ENCODE measurements around the gene VPS39.

VPS39 gene

GRCh38 chr15:42157981-42158765 lies 49.9 kb downstream of the VPS39 start:
- DNase-seq (ENCODE audit: low read depth) = no peak

- DNase-seq (ENCODE audit: low read depth) = no peak
Measured at GRCh38 chr15:42157381-42157780, 50.7 kb downstream of the VPS39 start.

GRCh38 chr15:42156243-42156922 lies 51.7 kb downstream of the VPS39 start, which contains the start of gene PLA2G4F:
TSS of gene PLA2G4F (minus strand) at chr15:42156636. CDS start at chr15:42156549, 87 bp downstream.
- no peak for DNase-seq (ENCODE audit: low read depth)

GRCh38 chr15:42155546-42156242 lies 52.4 kb downstream of the VPS39 start:
- DNase-seq (ENCODE audit: low read depth) = no peak

GRCh38 chr15:42154956-42155355 lies 53.1 kb downstream of the VPS39 start:
- no peak for DNase-seq (ENCODE audit: low read depth)

- DNase-seq (ENCODE audit: low read depth) = no peak
Measured at GRCh38 chr15:42154212-42154941, 53.7 kb downstream of the VPS39 start.

- DNase-seq (ENCODE audit: low read depth) = no peak
Measured at GRCh38 chr15:42153874-42154211, 54.3 kb downstream of the VPS39 start.

GRCh38 chr15:42152921-42153698 lies 55.0 kb downstream of the VPS39 start:
- no peak for DNase-seq (ENCODE audit: low read depth)

GRCh38 chr15:42152196-42152920 lies 55.7 kb downstream of the VPS39 start:
- no peak for DNase-seq (ENCODE audit: low read depth)

GRCh38 chr15:42151736-42152135 lies 56.4 kb downstream of the VPS39 start:
- no peak for DNase-seq (ENCODE audit: low read depth)

GRCh38 chr15:42151141-42151561 lies 57.0 kb downstream of the VPS39 start:
- DNase-seq (ENCODE audit: low read depth) = no peak

- no peak for DNase-seq (ENCODE audit: low read depth)
Measured at GRCh38 chr15:42150219-42150970, 57.7 kb downstream of the VPS39 start.

- no peak for DNase-seq (ENCODE audit: low read depth)
Measured at GRCh38 chr15:42149493-42150218, 58.4 kb downstream of the VPS39 start.

GRCh38 chr15:42148808-42149492 lies 59.2 kb downstream of the VPS39 start:
- DNase-seq (ENCODE audit: low read depth) = no peak

- no peak for DNase-seq (ENCODE audit: low read depth)
Measured at GRCh38 chr15:42147431-42147735, 60.7 kb downstream of the VPS39 start.

GRCh38 chr15:42146551-42147430 lies 61.3 kb downstream of the VPS39 start:
- no peak for DNase-seq (ENCODE audit: low read depth)

GRCh38 chr15:42145546-42146455 lies 62.3 kb downstream of the VPS39 start:
- no peak for DNase-seq (ENCODE audit: low read depth)
